ENCODE data around the gene ACTL6B.

DNA sequence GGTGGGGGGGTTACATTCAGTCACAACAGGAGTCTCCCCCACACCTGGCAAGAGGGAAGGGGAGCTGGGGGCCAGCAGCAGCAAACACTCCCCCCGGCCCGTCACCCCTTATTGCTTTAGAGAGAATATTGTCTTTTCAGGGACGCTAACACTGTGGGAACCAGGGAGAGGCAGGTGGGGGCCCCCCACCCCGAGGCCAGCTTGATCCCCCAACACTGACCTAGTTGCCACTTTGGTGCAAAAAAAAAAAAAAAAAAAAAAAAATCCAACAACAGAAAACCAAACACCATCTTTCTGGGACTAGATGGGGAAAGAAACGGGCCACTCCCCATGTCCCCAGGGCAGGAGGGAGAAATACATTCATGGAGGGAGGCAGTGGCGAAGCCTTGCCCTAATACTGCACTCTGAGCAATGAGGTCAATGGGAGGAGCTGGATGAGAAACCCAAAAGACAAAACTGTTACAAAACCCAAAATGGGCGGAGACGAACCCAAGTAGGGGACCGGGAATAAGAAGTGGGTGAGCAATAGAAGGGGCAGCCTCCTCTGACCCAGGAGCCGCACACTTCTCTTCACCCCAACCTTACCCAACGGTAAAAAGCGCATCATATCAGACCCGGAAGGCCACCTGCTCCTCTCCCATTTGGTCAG, 23.8 kb upstream of the ACTL6B start:
- TF ChIP-seq SUZ12 (IDR thresholded peaks at IDR 0.05; ENCODE audit: extremely low read depth, insufficient read depth, insufficient read length) (no peak), YY1 (IDR thresholded peaks at IDR 0.05; ENCODE audit: insufficient read depth, insufficient read length) (no peak), ZNF274 (IDR thresholded peaks at IDR 0.05; ENCODE audit: low read depth, low read length) (no peak)
